IMR-90 (cell line): ENCODE data around the gene C6orf120. TPM values are rescaled to one million over a fixed set of nuclear protein-coding genes. Genes with fewer than 3 reads are reported as not detected.
"Not testable (repeated sequence)": the region's sequence is repeated elsewhere in the genome, so short reads cannot be mapped to it uniquely, and the experiment has no call there.

Experiments used
- ATAC-seq: fragments of 200-7000 bp; cut with Tn5 transposase; 2 replicates; pipeline ENCODE4 v1.9.1; 2020; ENCODE audit warnings: low read depth, mild to moderate bottlenecking, moderate library complexity
- BruUV-seq: library from RNA; stranded (reverse); fragments of 400-500 nt; replicated peaks from 2 replicates; lab custom pipeline; 2021; lab: Mats Ljungman, UMichigan
- CTCF ChIA-PET: fragments of 300-600 bp; formaldehyde crosslinking; extraction: SDS; loops from one replicate; lab custom pipeline; 2021; ENCODE audit warnings: antibody characterized with exemption; lab: Yijun Ruan, JAX
- POLR2A ChIA-PET: fragments of 300-600 bp; sonication (Branson Sonifier 250); formaldehyde crosslinking; loops from one replicate; lab custom pipeline; 2022; ENCODE audit warnings: antibody characterized with exemption; ENCODE audit not compliant: unreplicated experiment; lab: Charles Lee
- DNase-seq: peaks from one replicate; pipeline ENCODE4 v3.0.0; 2013
- H2AFZ ChIP-seq: replicated peaks from 2 replicates; pipeline ENCODE3; 2013; ENCODE audit warnings: low read length, mild to moderate bottlenecking; ENCODE audit not compliant: poor library complexity
- H2AK5ac ChIP-seq: 2 replicates; pipeline ENCODE4 v1.6.1; 2013; ENCODE audit warnings: low read depth, low read length, inconsistent platforms
- H2AK9ac ChIP-seq: replicated peaks from 2 replicates; pipeline ENCODE3; 2013; ENCODE audit warnings: mild to moderate bottlenecking, low read depth, low read length, moderate library complexity; ENCODE audit not compliant: poor library complexity
- H2BK120ac ChIP-seq: 2 replicates; pipeline ENCODE4 v1.6.1; 2013; ENCODE audit warnings: low read depth, low read length, inconsistent platforms
- H2BK15ac ChIP-seq: 3 replicates; pipeline ENCODE4 v1.6.1; 2013; ENCODE audit warnings: low read depth, low read length, inconsistent platforms
- H2BK20ac ChIP-seq: 2 replicates; pipeline ENCODE4 v1.6.1; 2013; ENCODE audit warnings: low read depth, mild to moderate bottlenecking, inconsistent platforms, low read length, moderate library complexity
- H2BK5ac ChIP-seq: 2 replicates; pipeline ENCODE4 v1.6.1; 2013; ENCODE audit warnings: mild to moderate bottlenecking, low read depth, low read length, inconsistent platforms; ENCODE audit not compliant: poor library complexity, severe bottlenecking
- H3K14ac ChIP-seq: replicated peaks from 2 replicates; pipeline ENCODE4 v1.6.1; 2013; ENCODE audit warnings: low read depth, low read length, inconsistent platforms
- H3K18ac ChIP-seq: 2 replicates; pipeline ENCODE4 v1.6.1; 2013; ENCODE audit warnings: low read depth, low read length, control low read depth
- H3K23ac ChIP-seq: 2 replicates; pipeline ENCODE4 v1.6.1; 2013; ENCODE audit warnings: low read depth, low read length, inconsistent platforms
- H3K27ac ChIP-seq: 2 replicates; pipeline ENCODE4 v1.5.1; 2013; ENCODE audit warnings: mild to moderate bottlenecking, control low read depth, low read length; ENCODE audit not compliant: insufficient read depth
- H3K27me3 ChIP-seq: 2 replicates; pipeline ENCODE4 v1.6.1; 2013; ENCODE audit warnings: low read length; ENCODE audit not compliant: control insufficient read depth, insufficient read depth
- H3K36me3 ChIP-seq: 2 replicates; pipeline ENCODE4 v1.6.1; 2013; ENCODE audit warnings: low read length, mixed read lengths; ENCODE audit not compliant: control insufficient read depth, insufficient read depth
- H3K4ac ChIP-seq: 2 replicates; pipeline ENCODE4 v1.6.1; 2013; ENCODE audit warnings: low read depth, low read length, inconsistent platforms
- H3K4me1 ChIP-seq: 2 replicates; pipeline ENCODE4 v1.6.1; 2013; ENCODE audit warnings: low read length, mixed read lengths; ENCODE audit not compliant: control insufficient read depth, insufficient read depth
- H3K4me2 ChIP-seq: 2 replicates; pipeline ENCODE4 v1.6.1; 2013; ENCODE audit warnings: low read depth, mild to moderate bottlenecking, control low read depth, low read length, moderate library complexity
- H3K4me3 ChIP-seq: 2 replicates; pipeline ENCODE4 v1.5.1; 2013; ENCODE audit warnings: low read depth, mild to moderate bottlenecking, control low read depth, low read length, moderate library complexity; ENCODE audit not compliant: insufficient read depth
- H3K56ac ChIP-seq: 2 replicates; pipeline ENCODE4 v1.6.1; 2013; ENCODE audit warnings: low read length, inconsistent platforms; ENCODE audit not compliant: insufficient read depth; ENCODE audit errors: extremely low read depth
- H3K79me1 ChIP-seq, 2 experiments: 2 replicates each; pipeline ENCODE4 v1.6.1; 2013; ENCODE audit warnings: low read length in 2 of 2, inconsistent platforms in 1 of 2, low read depth in 1 of 2
- H3K9ac ChIP-seq: 2 replicates; pipeline ENCODE4 v1.6.1; 2013; ENCODE audit warnings: low read depth, low read length, control low read depth
- H3K9me1 ChIP-seq: 2 replicates; pipeline ENCODE4 v1.6.1; 2013; ENCODE audit warnings: low read length, inconsistent platforms; ENCODE audit not compliant: insufficient read depth
- H3K9me3 ChIP-seq: 2 replicates; pipeline ENCODE4 v1.6.1; 2013; ENCODE audit warnings: low read length; ENCODE audit not compliant: control insufficient read depth, insufficient read depth
- H4K20me1 ChIP-seq: 2 replicates; pipeline ENCODE4 v1.6.1; 2013; ENCODE audit warnings: low read length, inconsistent platforms; ENCODE audit not compliant: insufficient read depth
- H4K5ac ChIP-seq: 2 replicates; pipeline ENCODE4 v1.6.1; 2013; ENCODE audit warnings: mild to moderate bottlenecking, low read depth, low read length, control low read depth
- H4K8ac ChIP-seq, 2 experiments: 2 replicates each; pipeline ENCODE4 v1.6.1; 2013; ENCODE audit warnings: low read depth in 2 of 2, low read length in 2 of 2, control low read depth in 1 of 2, inconsistent platforms in 1 of 2
- H4K91ac ChIP-seq: 2 replicates; pipeline ENCODE4 v1.6.1; 2013; ENCODE audit warnings: low read depth, low read length, inconsistent platforms; ENCODE audit not compliant: insufficient read depth
- CTCF ChIP-seq: conservative IDR thresholded peaks from 2 replicates; pipeline ENCODE4 v1.5.1; 2012; ENCODE audit warnings: mild to moderate bottlenecking, low read depth, low read length, improper control_type of control experiment
- RAD21 ChIP-seq: IDR thresholded peaks from 2 replicates; pipeline ENCODE4 v1.6.1; 2012; ENCODE audit warnings: low read length, improper control_type of control experiment
- WGBS, 2 experiments: methylation state at CpG; one replicate each; pipeline versions ENCODE4 v1.1.5 to v1.1.7; 2013; ENCODE audit warnings: missing lambda C conversion rate in 2 of 2; ENCODE audit not compliant: insufficient read length in 1 of 2; ENCODE audit errors: extremely low coverage in 2 of 2; 5-methylcytosine and 5-hydroxymethylcytosine counted together
- dilution Hi-C: fragments of 300-500 bp; cut with HindIII; formaldehyde crosslinking; loops from one replicate; pipeline ENCODE4 v1.14.3; 2018; ENCODE audit warnings: low sequenced_read_pairs; ENCODE audit not compliant: unreplicated experiment
- in situ Hi-C: fragments of 300-500 bp; cut with MboI; formaldehyde crosslinking; loops from 3 replicates; pipeline ENCODE4 v1.14.3; 2019; ENCODE audit warnings: low sequenced_read_pairs, inconsistent platforms, mixed read lengths
- intact Hi-C: fragments of 100-400 bp; cut with micrococcal nuclease; formaldehyde crosslinking; loops from 2 replicates; pipeline ENCODE4 v1.10.0; 2022
- polyA plus RNA-seq, 3 experiments: library from polyadenylated mRNA; depleted of rRNA; stranded (reverse); fragments of >200 nt; gene quantifications; 2 replicates each; pipeline ENCODE4 v1.2.3, GENCODE V29; 2012; ENCODE audit warnings: low replicate concordance in 1 of 3
- total RNA-seq: library from RNA; depleted of rRNA; stranded (reverse); fragments of >200 nt; gene quantifications from 2 replicates; pipeline ENCODE4 v1.2.3, GENCODE V29; 2012

C6orf120 gene
- total and polyA plus RNA-seq, 2 of the 4 experiments (the other 2 are of a cell fraction) = 21.4 to 26.7 TPM

DNA sequence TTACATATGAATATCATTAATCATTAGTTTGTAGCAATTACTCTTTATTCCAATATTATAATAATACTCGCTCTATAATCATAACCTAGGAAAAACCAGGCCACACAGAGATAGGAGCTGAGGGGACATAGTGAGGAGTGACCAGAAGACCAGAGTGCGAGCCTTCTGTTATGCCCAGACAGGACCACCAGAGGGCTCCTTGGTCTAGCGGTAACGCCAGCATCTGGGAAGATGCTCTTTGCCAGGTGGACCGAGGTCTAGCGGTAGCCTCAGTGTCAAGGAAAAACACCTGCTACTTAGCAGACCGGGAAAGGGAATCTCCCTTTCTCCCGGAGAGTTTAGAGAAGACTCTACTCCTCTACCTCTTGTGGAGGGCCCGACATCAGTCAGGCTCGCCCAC, 4.8 kb upstream of the C6orf120 start:
- H3K56ac ChIP-seq, H4K91ac ChIP-seq, H3K4me1 ChIP-seq, in situ Hi-C loops, dilution Hi-C loops, intact Hi-C loops, H3K4me3 ChIP-seq, H4K8ac ChIP-seq, H4K5ac ChIP-seq, H2BK20ac ChIP-seq, H2BK15ac ChIP-seq, BruUV-seq, H2AFZ ChIP-seq, H3K18ac ChIP-seq, H2AK5ac ChIP-seq, H3K27ac ChIP-seq, H4K20me1 ChIP-seq, H2BK5ac ChIP-seq, H3K9ac ChIP-seq, H2BK120ac ChIP-seq, H3K9me1 ChIP-seq, H3K36me3 ChIP-seq, DNase-seq, H2AK9ac ChIP-seq, H3K27me3 ChIP-seq, CTCF ChIA-PET, H3K14ac ChIP-seq, H3K4ac ChIP-seq, ATAC-seq, H3K9me3 ChIP-seq, H3K4me2 ChIP-seq, POLR2A ChIA-PET, H3K23ac ChIP-seq: not testable (repeated sequence)
- TF ChIP-seq CTCF (0 out of 2 replicates have a peak, but pooled peaks have one; percentile 28), RAD21 (peak; percentile 38; the same call in 1 of the 2 replicates)
- H3K79me1 ChIP-seq = peaks cover 33 to 56% of the 10 kb centered on the region in 2 experiments
- no CpG with 5 or more reads among the region's 10 CpGs for WGBS, 2 experiments
